ENCODE data around the gene ARMC2.
A peak's percentile ranks its signal among the peaks of the same experiment; 100 is the strongest.

- no peak for TF ChIP-seq CTCF (IDR thresholded peaks at IDR 0.05)
- TF ChIP-seq POLR2A (IDR thresholded peaks at IDR 0.05) = no peak
- peak in 1 of 2 donors; percentile 20 for TF ChIP-seq POLR2AphosphoS5 (IDR thresholded peaks at IDR 0.05; ENCODE audit: insufficient read depth in 1 of 2, low read depth in 1 of 2)
Measured at GRCh38 chr6:108952776-108953486, 104.7 kb downstream of the ARMC2 start.
